AG04449 (cell line): ENCODE results near the gene TMEM119.
A peak's percentile ranks its signal among the peaks of the same experiment; 100 is the strongest.

Source experiments
- CTCF ChIA-PET: fragments of 350-600 bp; formaldehyde crosslinking; extraction: SDS; loops from one replicate; lab custom pipeline; 2021; ENCODE audit warnings: antibody characterized with exemption; lab: Yijun Ruan, JAX
- POLR2A ChIA-PET: fragments of 400-600, 350-600 bp; formaldehyde crosslinking; extraction: SDS; loops from one replicate; lab custom pipeline; 2020; ENCODE audit warnings: antibody characterized with exemption, inconsistent platforms; lab: Yijun Ruan, JAX
- DNase-seq: peaks from one replicate; pipeline ENCODE4 v3.0.0-alpha.2; 2010; ENCODE audit warnings: low read depth, low spot score
- H3K4me3 ChIP-seq: 2 replicates; pipeline ENCODE4 v1.5.1; 2011; ENCODE audit warnings: low read depth, mild to moderate bottlenecking, control low read depth, low read length
- TF ChIP-seq, protein P1 (sequence below): IDR thresholded peaks from one replicate; pipeline ENCODE4 v1.5.1; 2011; ENCODE audit warnings: mild to moderate bottlenecking, moderate library complexity, low read length, control low read depth, inconsistent platforms; ENCODE audit not compliant: insufficient read depth; ENCODE audit errors: missing control alignments

The TMEM119 gene

DNA sequence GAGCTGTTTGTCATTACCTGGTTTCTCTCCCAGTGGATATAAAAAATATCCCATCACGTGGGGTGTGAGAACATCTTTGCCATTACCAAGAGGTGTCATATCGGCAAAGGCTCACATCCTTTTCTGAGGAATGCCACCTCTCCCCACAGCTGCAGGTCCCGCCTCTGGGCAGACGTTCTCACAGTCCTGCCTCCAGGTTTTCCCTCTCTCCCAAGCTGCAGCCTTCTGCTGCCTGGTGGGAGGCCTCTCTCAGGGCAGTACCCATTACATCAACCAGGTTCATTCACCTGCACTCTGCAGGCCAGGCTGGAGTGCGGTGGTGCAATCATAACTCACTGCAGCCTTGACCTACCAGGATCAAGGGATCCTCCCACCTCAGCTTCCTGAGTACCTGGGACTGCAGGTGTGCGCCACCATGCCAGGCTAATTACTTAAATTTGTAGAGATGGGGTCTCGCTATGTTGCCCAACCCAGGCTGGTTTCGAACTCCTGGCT, 15.0 kb upstream of the TMEM119 start:
- DNase-seq: no peak
- CTCF ChIA-PET: interaction anchor here (1.0 to 17.4 kb wide), 4 partner anchors 14 to 191 kb away, joined by 3 to 1115 read pairs (median 3); partner anchors contain the start of genes ISCU and SART3
- H3K4me3 ChIP-seq: no peak overlapping the region
- POLR2A ChIA-PET: no interaction called here
- TF ChIP-seq, protein P1, sequence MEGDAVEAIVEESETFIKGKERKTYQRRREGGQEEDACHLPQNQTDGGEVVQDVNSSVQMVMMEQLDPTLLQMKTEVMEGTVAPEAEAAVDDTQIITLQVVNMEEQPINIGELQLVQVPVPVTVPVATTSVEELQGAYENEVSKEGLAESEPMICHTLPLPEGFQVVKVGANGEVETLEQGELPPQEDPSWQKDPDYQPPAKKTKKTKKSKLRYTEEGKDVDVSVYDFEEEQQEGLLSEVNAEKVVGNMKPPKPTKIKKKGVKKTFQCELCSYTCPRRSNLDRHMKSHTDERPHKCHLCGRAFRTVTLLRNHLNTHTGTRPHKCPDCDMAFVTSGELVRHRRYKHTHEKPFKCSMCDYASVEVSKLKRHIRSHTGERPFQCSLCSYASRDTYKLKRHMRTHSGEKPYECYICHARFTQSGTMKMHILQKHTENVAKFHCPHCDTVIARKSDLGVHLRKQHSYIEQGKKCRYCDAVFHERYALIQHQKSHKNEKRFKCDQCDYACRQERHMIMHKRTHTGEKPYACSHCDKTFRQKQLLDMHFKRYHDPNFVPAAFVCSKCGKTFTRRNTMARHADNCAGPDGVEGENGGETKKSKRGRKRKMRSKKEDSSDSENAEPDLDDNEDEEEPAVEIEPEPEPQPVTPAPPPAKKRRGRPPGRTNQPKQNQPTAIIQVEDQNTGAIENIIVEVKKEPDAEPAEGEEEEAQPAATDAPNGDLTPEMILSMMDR: no peak

GRCh38 chr12:108611884-108612415, 14.1 kb upstream of the TMEM119 start:
- ChIA-PET POLR2A (no interaction called here), CTCF (interaction anchor here (1.0 to 17.4 kb wide), 6 partner anchors 8 to 45 kb away, joined by 3 to 1115 read pairs (median 6); partner anchors contain the start of genes ISCU, SART3 and TMEM119)
- TF ChIP-seq, protein P1: peak; percentile 37
- no peak overlapping the region for H3K4me3 ChIP-seq
- DNase-seq: peak; percentile 31

- ChIA-PET CTCF (interaction anchor here (0.7 to 17.4 kb wide), 5 partner anchors 9 to 473 kb away, joined by 3 to 1115 read pairs (median 6); partner anchors contain the start of genes ISCU, SART3 and TMEM119), POLR2A (no interaction called here)
- TF ChIP-seq, protein P1: no peak
- H3K4me3 ChIP-seq: no peak overlapping the region
- DNase-seq: no peak
These were observed 13.1 kb upstream of the TMEM119 start for GRCh38 chr12:108610856-108611605.

DNA sequence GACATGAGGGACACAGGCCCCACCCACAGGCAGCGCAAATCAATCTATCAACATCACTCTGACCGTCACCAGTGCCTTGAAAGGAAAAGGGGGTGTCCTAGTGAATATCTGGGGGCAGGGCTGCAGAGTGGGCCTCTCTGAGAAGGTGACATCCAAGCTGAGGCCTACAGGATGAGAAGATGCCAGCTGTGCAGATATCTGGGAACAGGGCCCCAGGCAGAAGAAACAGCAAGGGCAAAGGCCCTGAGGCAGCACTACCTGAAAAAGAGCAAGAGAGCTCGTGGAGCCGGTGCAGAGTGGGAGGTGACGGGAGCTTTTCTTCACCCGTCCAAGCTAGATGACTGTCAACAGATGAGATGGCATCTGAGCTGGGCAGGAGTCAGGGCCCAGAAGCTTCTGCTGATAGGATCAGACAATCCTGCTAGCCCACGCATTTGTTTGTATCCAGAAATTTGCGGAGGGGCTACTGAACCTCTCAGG, 12.5 kb upstream of the TMEM119 start:
- POLR2A ChIA-PET: no interaction called here
- TF ChIP-seq, protein P1: no peak
- DNase-seq: no peak
- H3K4me3 ChIP-seq: no peak overlapping the region
- CTCF ChIA-PET: interaction anchor here (0.7 to 17.4 kb wide), 5 partner anchors 9 to 473 kb away, joined by 3 to 1115 read pairs (median 6); partner anchors contain the start of genes ISCU, SART3 and TMEM119

DNA sequence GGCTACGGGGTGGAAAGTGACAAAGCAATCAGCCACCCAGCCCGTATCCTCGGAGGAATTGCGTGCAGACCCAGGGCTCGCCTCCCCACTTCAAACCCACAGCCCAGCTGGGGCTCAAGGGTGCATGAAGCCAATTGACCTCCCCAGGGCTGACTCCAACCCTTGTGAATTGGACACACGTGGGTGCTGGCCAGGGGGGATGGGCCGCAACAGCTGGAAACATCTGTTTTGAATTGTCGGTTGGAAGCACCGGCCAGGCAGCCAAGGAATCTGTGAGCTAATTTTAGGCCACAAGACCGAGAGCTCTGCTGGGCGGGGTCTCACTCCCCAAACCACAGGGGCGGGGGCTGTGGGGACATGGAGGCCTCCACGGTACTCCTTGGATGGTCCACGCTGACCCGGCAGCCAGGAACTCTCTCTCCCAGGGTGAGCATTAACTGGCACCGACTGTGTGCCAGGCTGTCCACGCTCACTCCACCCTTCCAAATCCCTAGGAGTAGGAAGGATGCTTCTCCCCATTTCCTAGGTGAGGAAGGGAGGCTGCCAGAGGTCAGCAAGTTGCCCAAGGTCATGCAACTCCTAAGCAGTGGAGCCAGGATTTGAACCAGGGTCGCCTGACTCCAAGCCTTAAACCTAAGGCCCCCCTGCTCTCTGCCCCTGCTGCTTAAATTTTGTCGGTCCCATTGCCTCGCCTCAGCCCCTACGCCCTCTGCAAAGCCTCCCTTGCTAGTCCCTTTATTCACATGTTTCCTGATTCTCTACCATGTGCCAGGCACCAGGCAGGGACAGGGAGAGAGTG, 11.9 kb upstream of the TMEM119 start:
- DNase-seq: peak; percentile 23
- ChIA-PET CTCF (interaction anchor here (0.7 to 17.4 kb wide), 4 partner anchors 10 to 474 kb away, joined by 3 to 1115 read pairs (median 56); partner anchors contain the start of genes ISCU and SART3), POLR2A (interaction anchor here (0.6 kb wide), 2 partner anchors 30 to 240 kb away, joined by 3 read pairs; no protein-coding TSS in a partner anchor)
- TF ChIP-seq, protein P1: no peak
- H3K4me3 ChIP-seq: no peak overlapping the region
